SK-N-MC (cell line): ENCODE measurements around the gene SEC23IP.

Source experiments
- DNase-seq: peaks from one replicate; pipeline ENCODE4 v3.0.0-alpha.2; 2011; ENCODE audit warnings: low read depth, low spot score
- H3K27ac ChIP-seq: fragments of 200-600 bp; sonication (generic); 2 replicates; pipeline ENCODE4 v1.5.1; 2016; ENCODE audit warnings: mixed run types
- H3K36me3 ChIP-seq: fragments of 200-600 bp; sonication (generic); 2 replicates; pipeline ENCODE4 v1.6.1; 2017; ENCODE audit warnings: antibody characterized with exemption, low read length, mixed read lengths; ENCODE audit not compliant: insufficient read depth
- H3K4me3 ChIP-seq: fragments of 200-600 bp; sonication (generic); 2 replicates; pipeline ENCODE4 v1.5.1; 2016
- H3K9ac ChIP-seq: fragments of 200-600 bp; sonication (generic); 2 replicates; pipeline ENCODE4 v1.8.0; 2017; ENCODE audit warnings: mixed run types, mixed read lengths; ENCODE audit not compliant: insufficient read length
- H3K9me3 ChIP-seq: fragments of 200-600 bp; sonication (generic); 2 replicates; pipeline ENCODE4 v1.6.1; 2017; ENCODE audit warnings: low read depth, mild to moderate bottlenecking, antibody characterized with exemption, low read length, moderate library complexity, mixed read lengths
- EZH2 ChIP-seq: fragments of 200-600 bp; sonication (generic); IDR thresholded peaks from one replicate; pipeline ENCODE4 v1.6.1; 2017; ENCODE audit warnings: antibody characterized with exemption
- FOXP2 ChIP-seq: optimal IDR thresholded peaks from 2 replicates; pipeline ENCODE3; 2011; ENCODE audit warnings: mild to moderate bottlenecking, moderate library complexity; ENCODE audit not compliant: insufficient read depth; ENCODE audit errors: extremely low read length, control extremely low read depth
- POLR2AphosphoS5 ChIP-seq: IDR thresholded peaks from 2 replicates; pipeline ENCODE4 v1.6.1; 2012; ENCODE audit warnings: mild to moderate bottlenecking, low read depth, low read length, borderline replicate concordance

SEC23IP gene

GRCh38 chr10:119947300-119947699 lies 54.8 kb downstream of the SEC23IP start:
- DNase-seq: no peak
- Histone ChIP-seq H3K4me3 (no peak overlapping the region), H3K9me3 (no peaks in the 10 kb centered on the region), H3K27ac (no peak overlapping the region), H3K36me3 (peaks cover 6% of the 10 kb centered on the region), H3K9ac (no peak overlapping the region)
- no peak for TF ChIP-seq POLR2AphosphoS5
- no peak for TF ChIP-seq FOXP2
- TF ChIP-seq EZH2: no peak

GRCh38 chr10:119957451-119957850 lies 64.9 kb downstream of the SEC23IP start:
- Histone ChIP-seq H3K36me3 (no peaks in the 10 kb centered on the region), H3K9ac (no peak overlapping the region), H3K4me3 (no peak overlapping the region), H3K9me3 (no peaks in the 10 kb centered on the region), H3K27ac (no peak overlapping the region)
- DNase-seq: no peak
- TF ChIP-seq FOXP2: no peak
- TF ChIP-seq POLR2AphosphoS5: no peak
- no peak for TF ChIP-seq EZH2

GRCh38 chr10:119962837-119963236 lies 70.3 kb downstream of the SEC23IP start:
- DNase-seq: no peak
- H3K4me3 ChIP-seq: no peak overlapping the region
- H3K27ac ChIP-seq: no peak overlapping the region
- no peaks in the 10 kb centered on the region for H3K36me3 ChIP-seq
- H3K9ac ChIP-seq: no peak overlapping the region
- no peaks in the 10 kb centered on the region for H3K9me3 ChIP-seq
- no peak for TF ChIP-seq EZH2

- DNase-seq: no peak
- H3K27ac ChIP-seq: no peak overlapping the region
- no peaks in the 10 kb centered on the region for H3K36me3 ChIP-seq
- TF ChIP-seq POLR2AphosphoS5 (no peak), EZH2 (no peak), FOXP2 (no peak)
- H3K9ac ChIP-seq: no peak overlapping the region
- H3K9me3 ChIP-seq: no peaks in the 10 kb centered on the region
- H3K4me3 ChIP-seq: no peak overlapping the region
These were observed 74.5 kb downstream of the SEC23IP start for GRCh38 chr10:119967066-119967465.

- H3K9ac ChIP-seq: no peak overlapping the region
- no peak for TF ChIP-seq FOXP2
- TF ChIP-seq EZH2: no peak
- TF ChIP-seq POLR2AphosphoS5: no peak
These were observed 77.1 kb downstream of the SEC23IP start for GRCh38 chr10:119969609-119970008.

GRCh38 chr10:119970107-119970506 lies 77.6 kb downstream of the SEC23IP start:
- Histone ChIP-seq H3K9me3 (no peaks in the 10 kb centered on the region), H3K9ac (no peak overlapping the region), H3K27ac (no peak overlapping the region), H3K36me3 (no peaks in the 10 kb centered on the region), H3K4me3 (no peak overlapping the region)
- TF ChIP-seq FOXP2: no peak
- no peak for TF ChIP-seq EZH2
- no peak for TF ChIP-seq POLR2AphosphoS5
- DNase-seq: no peak

More at GRCh38 chr10:119969609-119970008, 77.1 kb downstream of the SEC23IP start:
- H3K9me3 ChIP-seq: no peaks in the 10 kb centered on the region
- no peak overlapping the region for H3K27ac ChIP-seq
- DNase-seq: no peak
- H3K36me3 ChIP-seq: no peaks in the 10 kb centered on the region
- H3K4me3 ChIP-seq: no peak overlapping the region

GRCh38 chr10:119970963-119971362 lies 78.4 kb downstream of the SEC23IP start:
- H3K36me3 ChIP-seq: no peaks in the 10 kb centered on the region
- no peak for DNase-seq
- no peak overlapping the region for H3K4me3 ChIP-seq
- H3K9ac ChIP-seq: no peak overlapping the region
- TF ChIP-seq FOXP2 (no peak), EZH2 (no peak), POLR2AphosphoS5 (no peak)
- no peaks in the 10 kb centered on the region for H3K9me3 ChIP-seq
- no peak overlapping the region for H3K27ac ChIP-seq

GRCh38 chr10:119973281-119973680 lies 80.8 kb downstream of the SEC23IP start:
- Histone ChIP-seq H3K27ac (no peak overlapping the region), H3K4me3 (no peak overlapping the region), H3K9ac (no peak overlapping the region), H3K36me3 (no peaks in the 10 kb centered on the region), H3K9me3 (no peaks in the 10 kb centered on the region)
- TF ChIP-seq EZH2 (no peak), FOXP2 (no peak), POLR2AphosphoS5 (no peak)
- DNase-seq: no peak

GRCh38 chr10:119976421-119976820 lies 83.9 kb downstream of the SEC23IP start:
- H3K9me3 ChIP-seq: no peaks in the 10 kb centered on the region
- no peak for DNase-seq
- TF ChIP-seq EZH2: no peak
- no peak for TF ChIP-seq FOXP2
- TF ChIP-seq POLR2AphosphoS5: no peak
- H3K36me3 ChIP-seq: no peaks in the 10 kb centered on the region
- H3K9ac ChIP-seq: no peak overlapping the region
- no peak overlapping the region for H3K4me3 ChIP-seq
- H3K27ac ChIP-seq: no peak overlapping the region
